CD4-positive, alpha-beta T cell treated with Interferon gamma for 1 hour (primary cell): Measurements from ENCODE around the gene GNAS.
"Not testable (repeated sequence)": the region's sequence is repeated elsewhere in the genome, so short reads cannot be mapped to it uniquely, and the experiment has no call there.

Experiments
- DNase-seq: peaks from one replicate; pipeline ENCODE4 v3.0.0-alpha.2; 2020

The GNAS gene

DNA sequence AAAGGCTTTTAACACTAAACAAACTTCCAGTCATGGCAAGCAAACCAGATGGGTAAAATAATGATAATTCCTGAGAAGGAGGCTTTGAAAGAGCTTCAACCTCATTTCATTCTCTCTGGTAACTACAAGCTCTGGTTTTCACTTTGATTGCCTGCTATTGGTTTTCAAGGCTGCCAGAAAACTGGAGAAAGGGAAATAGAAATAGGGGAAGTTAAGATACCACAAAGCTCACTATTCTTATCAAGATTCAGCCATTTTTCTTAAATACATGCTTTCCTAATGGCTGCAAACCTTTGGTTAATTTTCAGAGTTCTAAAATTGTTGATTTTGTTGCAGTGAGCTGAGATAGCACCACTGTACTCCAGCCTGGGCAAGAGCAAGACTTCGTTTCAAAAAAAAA lies 86.0 kb downstream of the GNAS start:
- DNase-seq: no peak

- no peak for DNase-seq
Observed at GRCh38 chr20:58941471-58941870, 89.0 kb downstream of the GNAS start.

- DNase-seq: no peak
Observed at GRCh38 chr20:58942549-58942948, 90.0 kb downstream of the GNAS start.

- DNase-seq: no peak
Observed at GRCh38 chr20:58944610-58945009, 92.1 kb downstream of the GNAS start.

- DNase-seq: no peak
Observed at GRCh38 chr20:58945965-58946631, 93.6 kb downstream of the GNAS start.

GRCh38 chr20:58947797-58948388 lies 95.4 kb downstream of the GNAS start:
- not testable (repeated sequence) for DNase-seq

- no peak for DNase-seq
Observed at GRCh38 chr20:58950603-58951002, 98.1 kb downstream of the GNAS start.

DNA sequence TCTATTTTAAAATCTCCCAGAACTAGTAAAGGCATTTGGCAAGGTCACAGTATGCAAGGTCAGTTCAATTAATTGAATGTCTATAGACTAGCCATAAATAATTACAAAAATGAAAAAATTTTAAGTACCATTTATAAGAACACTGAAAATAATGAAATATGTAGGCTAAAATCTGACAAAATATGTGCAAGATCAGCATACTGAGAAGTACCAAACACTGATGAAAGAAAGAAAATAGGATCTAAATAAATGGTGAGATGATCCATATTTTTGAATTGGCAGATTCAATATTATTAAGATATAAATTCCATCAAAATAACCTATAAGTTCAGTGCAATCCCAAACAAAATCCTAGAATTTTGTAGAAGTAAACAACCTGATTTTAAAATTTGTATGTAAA lies 100.5 kb downstream of the GNAS start:
- DNase-seq: no peak

DNA sequence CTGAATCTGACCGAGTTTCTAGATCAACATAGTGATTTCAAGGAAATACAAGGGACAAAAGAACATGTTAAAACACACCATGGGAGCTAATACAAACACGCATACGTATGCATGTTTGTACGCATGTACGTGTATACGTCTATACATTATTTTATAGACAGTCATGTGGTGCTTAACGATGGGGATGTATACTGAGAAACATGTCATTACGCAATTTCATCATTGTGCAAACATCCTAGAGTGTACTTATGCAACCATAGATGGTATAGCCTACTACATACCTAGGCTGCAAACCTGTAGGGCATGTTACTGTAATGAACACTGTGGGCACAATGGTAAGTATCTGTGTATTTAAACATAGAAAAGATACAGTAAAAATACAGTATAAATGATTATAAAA lies 103.6 kb downstream of the GNAS start:
- no peak for DNase-seq

DNA sequence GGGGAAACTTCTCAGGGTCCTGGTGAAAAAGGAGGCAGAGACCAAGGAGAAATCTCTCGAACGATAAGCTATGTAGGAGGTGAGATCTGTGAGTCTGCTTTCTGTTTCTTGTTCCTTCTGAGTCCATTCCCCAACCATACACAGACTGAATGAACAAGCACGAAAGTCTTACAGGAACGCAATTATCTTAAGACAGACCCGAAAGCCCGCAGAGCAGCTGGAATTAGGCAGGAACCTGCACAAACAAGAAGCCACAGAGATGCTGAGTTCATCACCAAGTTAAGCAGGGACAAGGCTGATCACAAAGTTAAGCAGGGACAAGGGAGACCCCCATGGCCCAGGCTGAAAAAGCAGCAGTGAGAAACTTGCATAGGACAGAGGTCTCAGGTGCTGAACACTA lies 107.1 kb downstream of the GNAS start:
- DNase-seq: no peak
